Measurements from ENCODE around the gene ECSIT.

GRCh38 chr19:11519138-11519537 is 9.8 kb downstream of the ECSIT start:
- TF ChIP-seq POLR2A (IDR thresholded peaks at IDR 0.05; ENCODE audit: low read length): no peak
- TF ChIP-seq GATA1 (IDR thresholded peaks at IDR 0.05; ENCODE audit: low read depth, low read length): no peak

All from erythroblast (primary cell).